WTC11 (cell line): Measurements from ENCODE around the gene ATP2B2. TPM values are rescaled to one million over a fixed set of nuclear protein-coding genes. Genes with fewer than 3 reads are reported as not detected.

Experiments used
- ATAC-seq: fragments of 200-7000 bp; cut with Tn5 transposase; 2 replicates; pipeline ENCODE4 v1.10.0; 2021; ENCODE audit warnings: mild to moderate bottlenecking, moderate library complexity
- CTCF ChIA-PET: fragments of 300-600 bp; sonication (Branson Sonifier 250); formaldehyde crosslinking; loops from one replicate; lab custom pipeline; 2021; ENCODE audit warnings: antibody characterized with exemption; lab: Charles Lee
- POLR2A ChIA-PET: fragments of 350-600 bp; sonication (Branson Sonifier 250); formaldehyde crosslinking; loops from one replicate; lab custom pipeline; 2021; ENCODE audit warnings: antibody characterized with exemption; lab: Charles Lee
- DNase-seq: peaks from one replicate; pipeline ENCODE4 v3.0.0; 2021; ENCODE audit warnings: low spot score
- H3K27ac Mint-ChIP-seq: 2 replicates; pipeline ENCODE4 v1.8.0; 2021; ENCODE audit warnings: mixed read lengths
- H3K27me3 Mint-ChIP-seq: 2 replicates; pipeline ENCODE4 v1.8.0; 2021; ENCODE audit warnings: low read depth, mild to moderate bottlenecking, moderate library complexity, mixed read lengths
- H3K36me3 Mint-ChIP-seq: 2 replicates; pipeline ENCODE4 v1.8.0; 2021; ENCODE audit warnings: mixed read lengths
- H3K4me1 Mint-ChIP-seq: 2 replicates; pipeline ENCODE4 v1.8.0; 2022; ENCODE audit warnings: mixed read lengths
- H3K4me3 Mint-ChIP-seq: 2 replicates; pipeline ENCODE4 v1.8.0; 2021; ENCODE audit warnings: mild to moderate bottlenecking, moderate library complexity, mixed read lengths
- H3K9me3 Mint-ChIP-seq: 2 replicates; pipeline ENCODE4 v1.8.0; 2021; ENCODE audit warnings: mixed read lengths
- EMX1 ChIP-seq: fragments of 250-450 bp; sonication (Bioruptor Pico); IDR thresholded peaks from 2 replicates; pipeline ENCODE4 v1.8.0; 2021; ENCODE audit warnings: mild to moderate bottlenecking
- ESRRA ChIP-seq: sonication (generic); formaldehyde crosslinking; IDR thresholded peaks from 2 replicates; pipeline ENCODE4 v1.8.1; 2022; ENCODE audit warnings: mild to moderate bottlenecking, missing genetic modification reagents, borderline replicate concordance
- FOXJ3 ChIP-seq: sonication (generic); formaldehyde crosslinking; IDR thresholded peaks from 2 replicates; pipeline ENCODE4 v1.9.0; 2021; ENCODE audit warnings: missing genetic modification reagents, mild to moderate bottlenecking, borderline replicate concordance
- FOXP1 ChIP-seq: sonication (generic); formaldehyde crosslinking; IDR thresholded peaks from 2 replicates; pipeline ENCODE4 v1.8.0; 2022; ENCODE audit warnings: missing genetic modification reagents, mild to moderate bottlenecking, moderate library complexity, borderline replicate concordance
- NFATC4 ChIP-seq: fragments of 250-450 bp; sonication (Bioruptor Pico); IDR thresholded peaks from 2 replicates; pipeline ENCODE4 v1.9.0; 2021; ENCODE audit warnings: mild to moderate bottlenecking
- NFE2L1 ChIP-seq: sonication (generic); formaldehyde crosslinking; IDR thresholded peaks from 2 replicates; pipeline ENCODE4 v1.8.1; 2023; ENCODE audit warnings: missing genetic modification reagents
- OVOL2 ChIP-seq: fragments of 250-450 bp; sonication (Bioruptor Pico); IDR thresholded peaks from 2 replicates; pipeline ENCODE4 v1.9.0; 2021; ENCODE audit warnings: mild to moderate bottlenecking, borderline replicate concordance
- RELA ChIP-seq: sonication (generic); formaldehyde crosslinking; IDR thresholded peaks from 2 replicates; pipeline ENCODE4 v1.8.1; 2022; ENCODE audit warnings: missing genetic modification reagents, mild to moderate bottlenecking, borderline replicate concordance
- SMAD3 ChIP-seq: sonication (generic); formaldehyde crosslinking; IDR thresholded peaks from 2 replicates; pipeline ENCODE4 v1.8.0; 2022; ENCODE audit warnings: missing genetic modification reagents, mild to moderate bottlenecking, borderline replicate concordance
- SOX15 ChIP-seq: fragments of 250-450 bp; sonication (Bioruptor Pico); IDR thresholded peaks from 2 replicates; pipeline ENCODE4 v1.9.0; 2021; ENCODE audit warnings: mild to moderate bottlenecking
- ZNF671 ChIP-seq: fragments of 250-450 bp; sonication (Bioruptor Pico); IDR thresholded peaks from 2 replicates; pipeline ENCODE4 v1.8.0; 2021; ENCODE audit warnings: mild to moderate bottlenecking
- total RNA-seq: library from RNA; stranded (reverse); gene quantifications from 3 replicates; pipeline ENCODE4 v1.2.3, GENCODE V29; 2021
- TF ChIP-seq, protein P1 (sequence below): sonication (generic); formaldehyde crosslinking; IDR thresholded peaks from 2 replicates; pipeline ENCODE4 v1.8.1; 2023; ENCODE audit warnings: mild to moderate bottlenecking, missing genetic modification reagents
- TF ChIP-seq, protein P2 (sequence below): sonication (generic); formaldehyde crosslinking; IDR thresholded peaks from 2 replicates; pipeline ENCODE4 v1.8.0; 2023; ENCODE audit warnings: mild to moderate bottlenecking, missing genetic modification reagents
- TF ChIP-seq, protein P3 (sequence below): sonication (generic); formaldehyde crosslinking; IDR thresholded peaks from 2 replicates; pipeline ENCODE4 v1.8.0; 2023; ENCODE audit warnings: missing genetic modification reagents
- TF ChIP-seq, protein P4 (sequence below): fragments of 250-450 bp; sonication (Bioruptor Pico); IDR thresholded peaks from 2 replicates; pipeline ENCODE4 v1.9.0; 2021; ENCODE audit warnings: mild to moderate bottlenecking
- TF ChIP-seq, protein P5 (sequence below): sonication (generic); formaldehyde crosslinking; IDR thresholded peaks from 2 replicates; pipeline ENCODE4 v1.8.1; 2023; ENCODE audit warnings: mild to moderate bottlenecking, missing genetic modification reagents, borderline replicate concordance
- TF ChIP-seq, protein P6 (sequence below): sonication (generic); formaldehyde crosslinking; IDR thresholded peaks from 2 replicates; pipeline ENCODE4 v1.8.0; 2023; ENCODE audit warnings: missing genetic modification reagents, mild to moderate bottlenecking, borderline replicate concordance

ATP2B2 gene
- total RNA-seq, 1 experiment from 2014 or later = 0.48 TPM

DNA sequence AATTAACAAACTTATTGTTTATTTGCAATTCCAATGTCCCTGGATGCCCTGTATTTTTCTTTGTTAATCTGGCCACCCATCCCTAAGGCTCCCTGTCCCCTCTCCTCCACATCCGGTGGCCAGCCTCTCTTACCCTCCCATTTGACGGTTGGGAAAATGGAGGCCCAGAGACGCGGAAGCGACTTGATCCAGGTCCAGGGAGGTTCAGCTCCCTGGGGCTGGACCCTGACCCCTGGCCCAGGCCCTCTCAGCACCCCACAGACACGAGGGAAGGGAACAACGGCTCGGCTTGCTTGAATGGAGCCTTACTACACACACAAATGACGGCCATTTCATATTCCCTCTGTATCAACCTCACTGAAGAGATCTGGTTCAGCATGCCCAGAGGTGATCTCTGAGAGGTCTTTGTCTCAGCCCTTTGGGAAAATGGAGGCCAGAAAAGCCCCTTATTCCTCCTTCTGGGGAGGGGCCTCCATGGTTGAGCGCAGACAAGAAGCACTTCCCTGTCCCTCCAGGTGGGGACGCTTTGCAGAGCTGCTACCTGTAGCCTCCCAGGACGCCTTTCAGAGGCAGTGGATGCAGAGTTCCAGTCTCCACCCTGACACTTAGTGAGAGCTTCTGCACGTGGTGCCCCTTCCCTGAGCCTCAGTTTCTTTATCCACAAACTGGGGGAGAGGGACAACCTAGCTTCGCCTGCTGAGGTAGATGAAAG lies 82.1 kb downstream of the ATP2B2 start:
- peaks cover 2% of the 10 kb centered on the region; the same call in 1 of the 2 replicates for H3K4me1 Mint-ChIP-seq
- H3K27me3 Mint-ChIP-seq = peaks cover 3% of the 10 kb centered on the region; the same call in 1 of the 2 replicates
- DNase-seq = peak; percentile 50
- no peaks in the 10 kb centered on the region for H3K36me3 Mint-ChIP-seq
- no peak overlapping the region for H3K4me3 Mint-ChIP-seq
- peak; percentile 76 for ATAC-seq
- H3K27ac Mint-ChIP-seq = no peak overlapping the region
- CTCF ChIA-PET = interaction anchor here (0.8 to 2.2 kb wide), 12 partner anchors 9 to 316 kb away, joined by 3 to 12 read pairs (median 4); no protein-coding TSS in a partner anchor
- H3K9me3 Mint-ChIP-seq = no peaks in the 10 kb centered on the region
- TF ChIP-seq NFE2L1 (CRISPR knock-in tag) = no peak
- no peak for TF ChIP-seq ZNF671
- no peak for TF ChIP-seq EMX1 (CRISPR knock-in tag)
- no peak for TF ChIP-seq NFATC4 (CRISPR knock-in tag)
- TF ChIP-seq, protein P1, sequence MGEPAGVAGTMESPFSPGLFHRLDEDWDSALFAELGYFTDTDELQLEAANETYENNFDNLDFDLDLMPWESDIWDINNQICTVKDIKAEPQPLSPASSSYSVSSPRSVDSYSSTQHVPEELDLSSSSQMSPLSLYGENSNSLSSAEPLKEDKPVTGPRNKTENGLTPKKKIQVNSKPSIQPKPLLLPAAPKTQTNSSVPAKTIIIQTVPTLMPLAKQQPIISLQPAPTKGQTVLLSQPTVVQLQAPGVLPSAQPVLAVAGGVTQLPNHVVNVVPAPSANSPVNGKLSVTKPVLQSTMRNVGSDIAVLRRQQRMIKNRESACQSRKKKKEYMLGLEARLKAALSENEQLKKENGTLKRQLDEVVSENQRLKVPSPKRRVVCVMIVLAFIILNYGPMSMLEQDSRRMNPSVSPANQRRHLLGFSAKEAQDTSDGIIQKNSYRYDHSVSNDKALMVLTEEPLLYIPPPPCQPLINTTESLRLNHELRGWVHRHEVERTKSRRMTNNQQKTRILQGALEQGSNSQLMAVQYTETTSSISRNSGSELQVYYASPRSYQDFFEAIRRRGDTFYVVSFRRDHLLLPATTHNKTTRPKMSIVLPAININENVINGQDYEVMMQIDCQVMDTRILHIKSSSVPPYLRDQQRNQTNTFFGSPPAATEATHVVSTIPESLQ (CRISPR knock-in tag) = no peak
- TF ChIP-seq, protein P2, sequence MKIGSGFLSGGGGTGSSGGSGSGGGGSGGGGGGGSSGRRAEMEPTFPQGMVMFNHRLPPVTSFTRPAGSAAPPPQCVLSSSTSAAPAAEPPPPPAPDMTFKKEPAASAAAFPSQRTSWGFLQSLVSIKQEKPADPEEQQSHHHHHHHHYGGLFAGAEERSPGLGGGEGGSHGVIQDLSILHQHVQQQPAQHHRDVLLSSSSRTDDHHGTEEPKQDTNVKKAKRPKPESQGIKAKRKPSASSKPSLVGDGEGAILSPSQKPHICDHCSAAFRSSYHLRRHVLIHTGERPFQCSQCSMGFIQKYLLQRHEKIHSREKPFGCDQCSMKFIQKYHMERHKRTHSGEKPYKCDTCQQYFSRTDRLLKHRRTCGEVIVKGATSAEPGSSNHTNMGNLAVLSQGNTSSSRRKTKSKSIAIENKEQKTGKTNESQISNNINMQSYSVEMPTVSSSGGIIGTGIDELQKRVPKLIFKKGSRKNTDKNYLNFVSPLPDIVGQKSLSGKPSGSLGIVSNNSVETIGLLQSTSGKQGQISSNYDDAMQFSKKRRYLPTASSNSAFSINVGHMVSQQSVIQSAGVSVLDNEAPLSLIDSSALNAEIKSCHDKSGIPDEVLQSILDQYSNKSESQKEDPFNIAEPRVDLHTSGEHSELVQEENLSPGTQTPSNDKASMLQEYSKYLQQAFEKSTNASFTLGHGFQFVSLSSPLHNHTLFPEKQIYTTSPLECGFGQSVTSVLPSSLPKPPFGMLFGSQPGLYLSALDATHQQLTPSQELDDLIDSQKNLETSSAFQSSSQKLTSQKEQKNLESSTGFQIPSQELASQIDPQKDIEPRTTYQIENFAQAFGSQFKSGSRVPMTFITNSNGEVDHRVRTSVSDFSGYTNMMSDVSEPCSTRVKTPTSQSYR (CRISPR knock-in tag) = no peak
- no peak for TF ChIP-seq SMAD3 (CRISPR knock-in tag)
- TF ChIP-seq SOX15 = no peak
- TF ChIP-seq RELA = no peak
- TF ChIP-seq, protein P3, sequence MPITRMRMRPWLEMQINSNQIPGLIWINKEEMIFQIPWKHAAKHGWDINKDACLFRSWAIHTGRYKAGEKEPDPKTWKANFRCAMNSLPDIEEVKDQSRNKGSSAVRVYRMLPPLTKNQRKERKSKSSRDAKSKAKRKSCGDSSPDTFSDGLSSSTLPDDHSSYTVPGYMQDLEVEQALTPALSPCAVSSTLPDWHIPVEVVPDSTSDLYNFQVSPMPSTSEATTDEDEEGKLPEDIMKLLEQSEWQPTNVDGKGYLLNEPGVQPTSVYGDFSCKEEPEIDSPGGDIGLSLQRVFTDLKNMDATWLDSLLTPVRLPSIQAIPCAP = no peak
- TF ChIP-seq, protein P4, sequence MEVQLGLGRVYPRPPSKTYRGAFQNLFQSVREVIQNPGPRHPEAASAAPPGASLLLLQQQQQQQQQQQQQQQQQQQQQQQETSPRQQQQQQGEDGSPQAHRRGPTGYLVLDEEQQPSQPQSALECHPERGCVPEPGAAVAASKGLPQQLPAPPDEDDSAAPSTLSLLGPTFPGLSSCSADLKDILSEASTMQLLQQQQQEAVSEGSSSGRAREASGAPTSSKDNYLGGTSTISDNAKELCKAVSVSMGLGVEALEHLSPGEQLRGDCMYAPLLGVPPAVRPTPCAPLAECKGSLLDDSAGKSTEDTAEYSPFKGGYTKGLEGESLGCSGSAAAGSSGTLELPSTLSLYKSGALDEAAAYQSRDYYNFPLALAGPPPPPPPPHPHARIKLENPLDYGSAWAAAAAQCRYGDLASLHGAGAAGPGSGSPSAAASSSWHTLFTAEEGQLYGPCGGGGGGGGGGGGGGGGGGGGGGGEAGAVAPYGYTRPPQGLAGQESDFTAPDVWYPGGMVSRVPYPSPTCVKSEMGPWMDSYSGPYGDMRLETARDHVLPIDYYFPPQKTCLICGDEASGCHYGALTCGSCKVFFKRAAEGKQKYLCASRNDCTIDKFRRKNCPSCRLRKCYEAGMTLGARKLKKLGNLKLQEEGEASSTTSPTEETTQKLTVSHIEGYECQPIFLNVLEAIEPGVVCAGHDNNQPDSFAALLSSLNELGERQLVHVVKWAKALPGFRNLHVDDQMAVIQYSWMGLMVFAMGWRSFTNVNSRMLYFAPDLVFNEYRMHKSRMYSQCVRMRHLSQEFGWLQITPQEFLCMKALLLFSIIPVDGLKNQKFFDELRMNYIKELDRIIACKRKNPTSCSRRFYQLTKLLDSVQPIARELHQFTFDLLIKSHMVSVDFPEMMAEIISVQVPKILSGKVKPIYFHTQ = no peak
- TF ChIP-seq FOXJ3 (CRISPR knock-in tag) = no peak
- TF ChIP-seq FOXP1 (CRISPR knock-in tag) = no peak
- TF ChIP-seq, protein P5, sequence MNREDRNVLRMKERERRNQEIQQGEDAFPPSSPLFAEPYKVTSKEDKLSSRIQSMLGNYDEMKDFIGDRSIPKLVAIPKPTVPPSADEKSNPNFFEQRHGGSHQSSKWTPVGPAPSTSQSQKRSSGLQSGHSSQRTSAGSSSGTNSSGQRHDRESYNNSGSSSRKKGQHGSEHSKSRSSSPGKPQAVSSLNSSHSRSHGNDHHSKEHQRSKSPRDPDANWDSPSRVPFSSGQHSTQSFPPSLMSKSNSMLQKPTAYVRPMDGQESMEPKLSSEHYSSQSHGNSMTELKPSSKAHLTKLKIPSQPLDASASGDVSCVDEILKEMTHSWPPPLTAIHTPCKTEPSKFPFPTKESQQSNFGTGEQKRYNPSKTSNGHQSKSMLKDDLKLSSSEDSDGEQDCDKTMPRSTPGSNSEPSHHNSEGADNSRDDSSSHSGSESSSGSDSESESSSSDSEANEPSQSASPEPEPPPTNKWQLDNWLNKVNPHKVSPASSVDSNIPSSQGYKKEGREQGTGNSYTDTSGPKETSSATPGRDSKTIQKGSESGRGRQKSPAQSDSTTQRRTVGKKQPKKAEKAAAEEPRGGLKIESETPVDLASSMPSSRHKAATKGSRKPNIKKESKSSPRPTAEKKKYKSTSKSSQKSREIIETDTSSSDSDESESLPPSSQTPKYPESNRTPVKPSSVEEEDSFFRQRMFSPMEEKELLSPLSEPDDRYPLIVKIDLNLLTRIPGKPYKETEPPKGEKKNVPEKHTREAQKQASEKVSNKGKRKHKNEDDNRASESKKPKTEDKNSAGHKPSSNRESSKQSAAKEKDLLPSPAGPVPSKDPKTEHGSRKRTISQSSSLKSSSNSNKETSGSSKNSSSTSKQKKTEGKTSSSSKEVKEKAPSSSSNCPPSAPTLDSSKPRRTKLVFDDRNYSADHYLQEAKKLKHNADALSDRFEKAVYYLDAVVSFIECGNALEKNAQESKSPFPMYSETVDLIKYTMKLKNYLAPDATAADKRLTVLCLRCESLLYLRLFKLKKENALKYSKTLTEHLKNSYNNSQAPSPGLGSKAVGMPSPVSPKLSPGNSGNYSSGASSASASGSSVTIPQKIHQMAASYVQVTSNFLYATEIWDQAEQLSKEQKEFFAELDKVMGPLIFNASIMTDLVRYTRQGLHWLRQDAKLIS (CRISPR knock-in tag) = no peak
- TF ChIP-seq OVOL2 (CRISPR knock-in tag) = no peak
- TF ChIP-seq, protein P6, sequence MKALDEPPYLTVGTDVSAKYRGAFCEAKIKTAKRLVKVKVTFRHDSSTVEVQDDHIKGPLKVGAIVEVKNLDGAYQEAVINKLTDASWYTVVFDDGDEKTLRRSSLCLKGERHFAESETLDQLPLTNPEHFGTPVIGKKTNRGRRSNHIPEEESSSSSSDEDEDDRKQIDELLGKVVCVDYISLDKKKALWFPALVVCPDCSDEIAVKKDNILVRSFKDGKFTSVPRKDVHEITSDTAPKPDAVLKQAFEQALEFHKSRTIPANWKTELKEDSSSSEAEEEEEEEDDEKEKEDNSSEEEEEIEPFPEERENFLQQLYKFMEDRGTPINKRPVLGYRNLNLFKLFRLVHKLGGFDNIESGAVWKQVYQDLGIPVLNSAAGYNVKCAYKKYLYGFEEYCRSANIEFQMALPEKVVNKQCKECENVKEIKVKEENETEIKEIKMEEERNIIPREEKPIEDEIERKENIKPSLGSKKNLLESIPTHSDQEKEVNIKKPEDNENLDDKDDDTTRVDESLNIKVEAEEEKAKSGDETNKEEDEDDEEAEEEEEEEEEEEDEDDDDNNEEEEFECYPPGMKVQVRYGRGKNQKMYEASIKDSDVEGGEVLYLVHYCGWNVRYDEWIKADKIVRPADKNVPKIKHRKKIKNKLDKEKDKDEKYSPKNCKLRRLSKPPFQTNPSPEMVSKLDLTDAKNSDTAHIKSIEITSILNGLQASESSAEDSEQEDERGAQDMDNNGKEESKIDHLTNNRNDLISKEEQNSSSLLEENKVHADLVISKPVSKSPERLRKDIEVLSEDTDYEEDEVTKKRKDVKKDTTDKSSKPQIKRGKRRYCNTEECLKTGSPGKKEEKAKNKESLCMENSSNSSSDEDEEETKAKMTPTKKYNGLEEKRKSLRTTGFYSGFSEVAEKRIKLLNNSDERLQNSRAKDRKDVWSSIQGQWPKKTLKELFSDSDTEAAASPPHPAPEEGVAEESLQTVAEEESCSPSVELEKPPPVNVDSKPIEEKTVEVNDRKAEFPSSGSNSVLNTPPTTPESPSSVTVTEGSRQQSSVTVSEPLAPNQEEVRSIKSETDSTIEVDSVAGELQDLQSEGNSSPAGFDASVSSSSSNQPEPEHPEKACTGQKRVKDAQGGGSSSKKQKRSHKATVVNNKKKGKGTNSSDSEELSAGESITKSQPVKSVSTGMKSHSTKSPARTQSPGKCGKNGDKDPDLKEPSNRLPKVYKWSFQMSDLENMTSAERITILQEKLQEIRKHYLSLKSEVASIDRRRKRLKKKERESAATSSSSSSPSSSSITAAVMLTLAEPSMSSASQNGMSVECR = no peak
- TF ChIP-seq ESRRA (CRISPR knock-in tag) = no peak
- POLR2A ChIA-PET = no interaction called here
